Stomach smooth muscle (tissue), 2 donors: Measurements from ENCODE around the gene HCK.

Experiments used
- H3K27ac ChIP-seq: one replicate; pipeline ENCODE4 v1.7.0; 2013; ENCODE audit warnings: mild to moderate bottlenecking, low read length, inconsistent platforms
- H3K27me3 ChIP-seq, 2 donors: one replicate each; pipeline ENCODE4 v1.7.0; 2013; ENCODE audit warnings: low read length in 2 of 2; ENCODE audit not compliant: insufficient read depth in 2 of 2, control insufficient read depth in 1 of 2
- H3K36me3 ChIP-seq, 2 donors: one replicate each; pipeline ENCODE4 v1.7.0; 2013; ENCODE audit warnings: low read length in 2 of 2; ENCODE audit not compliant: control insufficient read depth in 2 of 2, insufficient read depth in 2 of 2
- H3K4me1 ChIP-seq: one replicate; pipeline ENCODE4 v1.7.0; 2013; ENCODE audit warnings: low read length; ENCODE audit not compliant: control insufficient read depth, insufficient read depth
- H3K4me3 ChIP-seq, 2 donors: one replicate each; pipeline ENCODE4 v1.7.0; 2013; ENCODE audit warnings: low read length in 2 of 2
- H3K9ac ChIP-seq, 2 donors: one replicate each; pipeline ENCODE4 v1.7.0; 2013; ENCODE audit warnings: low read length in 2 of 2, mild to moderate bottlenecking in 1 of 2
- H3K9me3 ChIP-seq, 2 donors: one replicate each; pipeline ENCODE4 v1.7.0; 2013; ENCODE audit warnings: low read length in 2 of 2; ENCODE audit not compliant: control insufficient read depth in 2 of 2
- donor health status: healthy.
- donor health status: Pancreatic carcinoma.

HCK gene

GRCh38 chr20:32064667-32065066 lies 12.6 kb downstream of the HCK start:
- Histone ChIP-seq H3K36me3 (no peaks in the 10 kb centered on the region), H3K4me3 (no peak overlapping the region), H3K9me3 (no peaks in the 10 kb centered on the region), H3K27me3 (peaks cover 0 to 10% of the 10 kb centered on the region in 2 donors), H3K27ac (no peak overlapping the region), H3K4me1 (no peaks in the 10 kb centered on the region), H3K9ac (no peak overlapping the region)

- Histone ChIP-seq H3K27me3 (peaks cover 8 to 22% of the 10 kb centered on the region in 2 donors), H3K27ac (no peak overlapping the region), H3K4me1 (no peaks in the 10 kb centered on the region)
Observed at GRCh38 chr20:32067234-32067821, 15.3 kb downstream of the HCK start.

GRCh38 chr20:32068174-32068573 lies 16.1 kb downstream of the HCK start:
- H3K27ac ChIP-seq, result no peak overlapping the region
- no peaks in the 10 kb centered on the region for H3K36me3 ChIP-seq
- H3K4me1 ChIP-seq, result no peaks in the 10 kb centered on the region
- no peak overlapping the region for H3K4me3 ChIP-seq
- H3K9ac ChIP-seq, result no peak overlapping the region
- no peaks in the 10 kb centered on the region for H3K9me3 ChIP-seq
- peaks cover 8 to 19% of the 10 kb centered on the region in 2 donors for H3K27me3 ChIP-seq

More at GRCh38 chr20:32067234-32067821, 15.3 kb downstream of the HCK start:
- Histone ChIP-seq H3K36me3 (no peaks in the 10 kb centered on the region), H3K9ac (no peak overlapping the region), H3K9me3 (no peaks in the 10 kb centered on the region), H3K4me3 (no peak overlapping the region)

- H3K27me3 ChIP-seq, result peaks cover 8 to 27% of the 10 kb centered on the region in 2 donors
- H3K9me3 ChIP-seq, result no peaks in the 10 kb centered on the region
- H3K9ac ChIP-seq, result no peak overlapping the region
- no peaks in the 10 kb centered on the region for H3K4me1 ChIP-seq
- no peak overlapping the region for H3K4me3 ChIP-seq
- H3K36me3 ChIP-seq, result no peaks in the 10 kb centered on the region
- H3K27ac ChIP-seq, result no peak overlapping the region
Observed at GRCh38 chr20:32069711-32070110, 17.7 kb downstream of the HCK start.

- peaks cover 8 to 27% of the 10 kb centered on the region in 2 donors for H3K27me3 ChIP-seq
- H3K9ac ChIP-seq, result no peak overlapping the region
- no peak overlapping the region for H3K27ac ChIP-seq
- no peak overlapping the region for H3K4me3 ChIP-seq
- H3K36me3 ChIP-seq, result no peaks in the 10 kb centered on the region
- H3K4me1 ChIP-seq, result no peaks in the 10 kb centered on the region
- H3K9me3 ChIP-seq, result no peaks in the 10 kb centered on the region
Observed at GRCh38 chr20:32070282-32070681, 18.2 kb downstream of the HCK start.

GRCh38 chr20:32070690-32071213 lies 18.7 kb downstream of the HCK start:
- Histone ChIP-seq H3K4me1 (no peaks in the 10 kb centered on the region), H3K27me3 (peaks cover 8 to 25% of the 10 kb centered on the region in 2 donors), H3K4me3 (no peak overlapping the region), H3K36me3 (no peaks in the 10 kb centered on the region), H3K9me3 (no peaks in the 10 kb centered on the region), H3K9ac (no peak overlapping the region), H3K27ac (no peak overlapping the region)

- Histone ChIP-seq H3K36me3 (no peaks in the 10 kb centered on the region), H3K27ac (no peak overlapping the region), H3K4me1 (no peaks in the 10 kb centered on the region), H3K9me3 (no peaks in the 10 kb centered on the region), H3K9ac (no peak overlapping the region), H3K27me3 (peaks cover 8 to 22% of the 10 kb centered on the region in 2 donors), H3K4me3 (no peak overlapping the region)
Observed at GRCh38 chr20:32071395-32072167, 19.5 kb downstream of the HCK start.

GRCh38 chr20:32072168-32072750 lies 20.2 kb downstream of the HCK start:
- Histone ChIP-seq H3K9me3 (no peaks in the 10 kb centered on the region), H3K27me3 (peaks cover 8 to 22% of the 10 kb centered on the region in 2 donors), H3K4me1 (no peaks in the 10 kb centered on the region), H3K36me3 (no peaks in the 10 kb centered on the region), H3K4me3 (no peak overlapping the region), H3K9ac (no peak overlapping the region), H3K27ac (no peak overlapping the region)

- no peak overlapping the region for H3K4me3 ChIP-seq
- no peak overlapping the region for H3K9ac ChIP-seq
- peaks cover 8 to 16% of the 10 kb centered on the region in 2 donors for H3K27me3 ChIP-seq
- no peak overlapping the region for H3K27ac ChIP-seq
- H3K36me3 ChIP-seq, result no peaks in the 10 kb centered on the region
- no peaks in the 10 kb centered on the region for H3K4me1 ChIP-seq
- no peaks in the 10 kb centered on the region for H3K9me3 ChIP-seq
Observed at GRCh38 chr20:32075534-32075933, 23.5 kb downstream of the HCK start.

GRCh38 chr20:32077190-32077589 lies 25.1 kb downstream of the HCK start:
- Histone ChIP-seq H3K27ac (no peak overlapping the region), H3K9me3 (no peaks in the 10 kb centered on the region), H3K4me1 (no peaks in the 10 kb centered on the region), H3K9ac (no peak overlapping the region), H3K27me3 (peaks cover 6 to 14% of the 10 kb centered on the region in 2 donors), H3K4me3 (no peak overlapping the region), H3K36me3 (no peaks in the 10 kb centered on the region)
